Stimulated activated CD4-positive, alpha-beta T cell treated with anti-CD3 and anti-CD28 coated beads, TNF-alpha, amount 100 ng/mL, for 48 hours (primary cell): ENCODE data around the gene CDH9.

Experiments used
- DNase-seq, 3 donors: peaks; one replicate each; pipeline ENCODE4 v3.0.0-alpha.2; 2020; ENCODE audit warnings: low read depth in 3 of 3

Gene CDH9, protein sequence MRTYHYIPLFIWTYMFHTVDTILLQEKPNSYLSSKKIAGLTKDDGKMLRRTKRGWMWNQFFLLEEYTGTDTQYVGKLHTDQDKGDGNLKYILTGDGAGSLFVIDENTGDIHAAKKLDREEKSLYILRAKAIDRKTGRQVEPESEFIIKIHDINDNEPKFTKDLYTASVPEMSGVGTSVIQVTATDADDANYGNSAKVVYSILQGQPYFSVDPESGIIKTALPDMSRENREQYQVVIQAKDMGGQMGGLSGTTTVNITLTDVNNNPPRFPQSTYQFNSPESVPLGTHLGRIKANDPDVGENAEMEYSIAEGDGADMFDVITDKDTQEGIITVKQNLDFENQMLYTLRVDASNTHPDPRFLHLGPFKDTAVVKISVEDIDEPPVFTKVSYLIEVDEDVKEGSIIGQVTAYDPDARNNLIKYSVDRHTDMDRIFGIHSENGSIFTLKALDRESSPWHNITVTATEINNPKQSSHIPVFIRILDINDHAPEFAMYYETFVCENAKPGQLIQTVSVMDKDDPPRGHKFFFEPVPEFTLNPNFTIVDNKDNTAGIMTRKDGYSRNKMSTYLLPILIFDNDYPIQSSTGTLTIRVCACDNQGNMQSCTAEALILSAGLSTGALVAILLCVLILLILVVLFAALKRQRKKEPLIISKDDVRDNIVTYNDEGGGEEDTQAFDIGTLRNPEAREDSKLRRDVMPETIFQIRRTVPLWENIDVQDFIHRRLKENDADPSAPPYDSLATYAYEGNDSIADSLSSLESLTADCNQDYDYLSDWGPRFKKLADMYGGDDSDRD

DNA sequence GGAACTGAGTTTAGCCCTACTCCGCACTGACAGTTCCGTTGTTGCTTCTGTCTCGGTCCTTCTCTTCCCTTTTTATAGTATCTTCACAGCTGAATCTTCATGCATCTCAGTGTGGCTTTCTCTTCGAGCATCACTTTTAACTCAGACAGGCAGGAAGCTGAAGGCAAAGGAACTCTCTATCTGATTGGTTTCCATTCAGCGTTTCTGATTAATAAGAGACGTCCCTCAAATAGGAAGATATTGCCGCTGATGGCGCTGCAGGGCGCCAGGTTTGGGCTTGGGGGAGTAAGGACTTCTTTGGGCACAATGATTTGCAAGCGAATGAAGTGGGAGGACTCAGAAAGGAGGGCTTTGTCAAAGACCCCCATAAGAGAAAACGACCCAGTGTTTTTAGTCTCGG lies at the start of gene CDH9:
Gene CDH9 (minus strand): TSS at position 111 of the 400 bp plus-strand sequence. CDS start 50,253 bp downstream, outside the sequence.
- DNase-seq = no peak

DNA sequence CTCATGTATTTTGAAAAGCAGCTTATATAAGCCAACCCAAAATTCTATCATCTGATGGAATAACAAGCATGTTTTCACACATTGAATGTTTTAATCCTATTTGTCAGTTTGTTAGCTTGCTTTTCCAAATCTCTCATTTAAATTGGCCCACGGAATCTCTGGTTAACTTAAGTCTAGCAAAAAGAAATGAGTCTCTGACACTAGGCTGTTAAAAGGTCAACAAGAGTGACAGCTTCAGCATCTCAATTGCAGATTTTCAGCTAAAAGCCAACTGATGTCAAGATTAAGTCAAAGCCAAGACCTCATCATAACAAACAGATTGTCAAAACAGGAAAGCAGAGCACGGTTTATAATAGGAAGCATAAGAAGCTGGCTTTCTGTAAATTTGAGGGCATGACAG lies 49.4 kb upstream of the CDH9 start:
- DNase-seq = no peak

- no peak for DNase-seq
These were observed 45.3 kb upstream of the CDH9 start for GRCh38 chr5:27083449-27084415.

DNA sequence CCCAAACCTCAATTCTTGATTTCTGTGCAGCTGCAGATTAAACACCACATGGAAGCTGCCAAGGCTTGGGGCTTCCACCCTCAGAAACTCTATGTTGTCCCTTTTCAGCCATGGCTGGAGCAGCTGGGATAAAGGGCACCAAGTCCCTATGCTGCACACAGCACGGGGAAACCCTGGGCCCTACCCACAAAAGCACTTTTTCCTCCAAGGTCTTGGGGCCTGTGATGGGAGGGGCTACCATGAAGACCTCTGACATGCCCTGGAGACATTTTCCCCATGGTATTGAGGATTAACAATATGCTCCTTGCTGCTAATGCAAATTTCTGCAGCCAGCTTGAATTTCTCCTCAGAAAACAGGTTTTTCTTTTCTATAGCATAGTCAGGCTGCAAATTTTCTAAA lies 41.8 kb upstream of the CDH9 start:
- DNase-seq = no peak

- DNase-seq = no peak
These were observed 24.1 kb upstream of the CDH9 start for GRCh38 chr5:27062451-27062850.

DNA sequence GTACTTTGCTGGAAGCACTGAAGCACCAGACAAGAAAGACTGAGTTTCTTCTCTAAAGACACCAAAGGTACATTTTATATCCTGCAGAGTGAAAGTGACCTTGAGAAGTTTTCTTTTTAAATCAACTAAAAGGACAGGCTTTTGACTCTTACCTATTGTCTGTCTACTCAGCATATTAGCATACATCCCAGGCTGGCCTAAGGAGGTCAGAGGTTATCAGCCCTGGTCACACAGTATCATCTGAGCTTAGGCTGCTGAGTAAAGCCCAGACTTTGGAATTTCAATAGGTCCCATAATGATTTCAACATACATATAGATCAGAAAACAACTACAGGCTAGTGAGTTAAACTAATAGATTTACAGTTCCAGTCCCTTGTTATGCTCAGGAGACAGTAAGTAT lies 10.1 kb upstream of the CDH9 start:
- DNase-seq = no peak

- no peak for DNase-seq
These were observed 3.0 kb upstream of the CDH9 start for GRCh38 chr5:27041372-27041771.

DNA sequence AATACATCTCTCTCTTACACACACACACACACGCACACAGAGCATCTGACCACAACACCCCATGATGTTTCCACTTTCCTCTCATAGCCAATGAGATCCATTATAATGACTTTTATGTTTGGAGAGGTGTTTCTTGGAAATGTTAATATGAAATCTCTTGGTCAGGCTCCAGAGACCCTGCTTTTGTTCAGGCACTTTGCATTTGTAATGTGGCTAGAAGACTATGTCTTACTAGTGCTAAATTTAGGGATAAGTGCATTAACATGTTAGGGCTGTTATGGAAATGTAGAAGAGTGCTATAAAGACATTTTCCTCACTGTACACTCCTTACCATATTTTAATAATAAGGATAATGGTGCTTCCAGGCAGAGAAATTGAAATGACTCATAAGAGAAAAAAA lies 3.8 kb downstream of the CDH9 start:
- no peak for DNase-seq

GRCh38 chr5:27026801-27027200 lies 11.6 kb downstream of the CDH9 start:
- DNase-seq = no peak

DNA sequence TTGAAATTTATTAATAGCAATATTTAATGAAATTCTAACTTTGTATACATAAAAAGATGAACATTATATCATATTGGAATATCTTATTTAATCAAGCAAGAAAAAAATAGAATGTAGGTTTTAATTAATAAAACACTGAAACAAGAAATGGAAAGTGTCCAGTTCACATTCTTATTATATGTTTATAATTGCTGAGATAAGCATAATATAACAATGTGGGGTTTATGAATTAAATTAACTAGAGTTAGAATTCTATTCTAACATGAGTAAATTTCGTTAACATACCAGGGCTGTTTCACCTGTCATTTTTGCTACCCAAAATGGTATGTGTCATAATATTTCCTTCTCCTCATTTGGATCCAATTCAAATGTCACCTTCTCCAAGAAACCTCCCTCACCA lies 12.3 kb downstream of the CDH9 start:
- DNase-seq = no peak

GRCh38 chr5:27021471-27021870 lies 16.9 kb downstream of the CDH9 start:
- no peak for DNase-seq

DNA sequence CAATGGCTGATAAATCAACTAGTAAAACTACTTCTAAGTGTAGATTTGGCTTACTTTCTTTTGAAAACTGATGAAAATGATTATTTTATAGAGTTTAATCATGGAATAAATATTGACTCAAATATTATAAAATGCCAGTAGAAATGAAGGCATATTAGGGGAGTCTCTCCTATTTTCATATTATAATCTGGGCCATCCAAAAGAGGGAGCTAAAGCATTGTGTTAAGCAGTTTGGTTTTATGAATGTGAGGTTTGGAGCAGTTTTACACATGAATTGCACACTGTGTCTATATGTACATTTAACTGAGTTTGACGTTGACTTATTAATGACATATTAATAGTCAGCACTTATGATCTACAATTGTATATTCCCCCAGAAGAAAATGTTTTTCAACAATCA lies 17.4 kb downstream of the CDH9 start:
- no peak for DNase-seq

- DNase-seq = no peak
These were observed 22.6 kb downstream of the CDH9 start for GRCh38 chr5:27015758-27016157.

- no peak for DNase-seq
These were observed 27.1 kb downstream of the CDH9 start for GRCh38 chr5:27011274-27011673.

GRCh38 chr5:27010646-27011045 lies 27.7 kb downstream of the CDH9 start:
- no peak for DNase-seq

GRCh38 chr5:27009540-27009915 lies 28.9 kb downstream of the CDH9 start:
- DNase-seq = no peak

DNA sequence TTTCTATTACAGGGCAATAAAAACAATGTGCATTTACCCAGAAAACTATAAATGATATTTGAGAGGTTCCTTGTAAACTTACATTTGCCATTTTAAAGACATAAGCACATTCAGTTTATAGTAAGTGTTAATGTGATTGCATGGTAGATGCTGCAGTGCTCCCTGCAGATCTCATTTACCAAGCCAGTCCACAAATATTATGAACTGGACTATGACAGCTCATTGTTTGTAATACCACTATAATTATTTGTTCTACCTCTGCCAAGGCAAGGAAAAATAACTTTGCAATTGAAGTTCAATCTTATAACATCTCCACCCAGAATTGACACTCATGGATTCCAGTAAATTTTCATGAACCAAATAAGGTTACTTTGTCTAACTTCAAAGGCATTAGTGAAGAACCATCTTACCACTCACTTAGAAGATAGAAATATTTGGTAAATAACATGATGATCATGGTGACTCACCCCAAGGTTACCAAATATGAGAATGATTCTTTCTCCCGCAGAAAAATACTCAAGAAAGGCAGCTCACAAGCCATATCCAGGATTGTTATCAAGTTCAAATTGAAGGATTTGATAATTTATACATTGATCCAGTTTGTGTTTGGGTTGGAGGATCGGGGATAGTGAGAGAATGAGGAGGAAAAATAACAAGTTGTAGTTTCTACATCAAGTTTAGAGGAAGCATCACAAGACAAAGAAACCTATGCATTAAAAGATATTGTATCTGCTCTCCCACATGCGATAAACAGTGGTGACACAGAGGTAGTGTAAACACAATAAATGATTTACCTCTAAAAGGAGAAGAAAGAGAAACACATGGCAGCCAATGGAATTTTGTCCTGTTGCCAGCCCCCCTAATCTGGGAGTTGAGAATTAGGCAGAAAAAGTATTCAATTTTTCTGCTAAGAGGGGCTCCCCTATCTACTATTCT lies 29.5 kb downstream of the CDH9 start:
- DNase-seq = no peak

- DNase-seq = no peak
These were observed 31.3 kb downstream of the CDH9 start for GRCh38 chr5:27007121-27007520.

GRCh38 chr5:26986985-26987384 lies 51.4 kb downstream of the CDH9 start:
- no peak for DNase-seq

DNA sequence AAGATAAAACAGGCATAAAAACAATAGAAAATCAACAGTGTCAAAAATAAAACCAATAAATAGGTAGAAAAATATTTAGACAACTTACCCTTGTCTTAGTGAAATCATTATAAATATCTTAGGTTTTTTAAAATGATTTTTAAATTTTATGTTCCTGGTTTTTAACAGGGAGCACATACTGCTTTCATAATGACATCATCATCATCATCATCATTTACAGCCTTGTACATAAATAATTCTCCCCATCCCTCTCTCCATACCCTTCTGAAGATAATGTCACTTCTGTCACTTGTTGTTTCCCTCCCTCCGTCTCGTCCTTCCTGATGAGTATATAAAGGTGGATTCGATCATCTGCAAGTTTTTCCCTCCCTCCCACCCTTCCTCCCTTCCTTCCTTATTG lies 56.6 kb downstream of the CDH9 start:
- DNase-seq = no peak

DNA sequence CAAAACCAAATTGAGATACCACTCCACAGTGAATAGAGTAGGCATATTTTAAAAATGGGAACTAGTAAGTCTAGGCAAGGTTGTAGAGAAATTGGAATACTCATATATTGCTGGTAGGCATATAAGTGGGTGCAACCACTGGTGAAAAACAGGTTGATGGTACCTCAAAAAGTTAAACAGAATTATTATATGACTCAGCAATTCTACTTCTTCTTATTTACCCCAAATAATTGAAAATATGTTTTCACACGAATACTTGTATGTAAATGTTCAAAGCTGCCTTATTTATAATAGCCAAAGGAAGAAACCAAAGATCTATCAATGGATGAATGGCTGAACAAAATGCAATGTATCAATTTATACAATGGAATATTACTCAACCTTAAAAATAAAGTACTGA lies 79.1 kb downstream of the CDH9 start:
- DNase-seq = no peak
